Measurements from ENCODE around the gene KNDC1.

Gene KNDC1

GRCh38 chr10:133196936-133197758 is 37.1 kb downstream of the KNDC1 start:
- peaks cover 12% of the 10 kb centered on the region for H3K9me3 Mint-ChIP-seq
- no peak overlapping the region for H3K27ac Mint-ChIP-seq
- ATAC-seq = no peak
- H3K36me3 Mint-ChIP-seq = no peaks in the 10 kb centered on the region
- peaks cover 28% of the 10 kb centered on the region for H3K27me3 Mint-ChIP-seq
- H3K4me1 Mint-ChIP-seq = no peaks in the 10 kb centered on the region
- H3K4me3 Mint-ChIP-seq = no peak overlapping the region

DNA sequence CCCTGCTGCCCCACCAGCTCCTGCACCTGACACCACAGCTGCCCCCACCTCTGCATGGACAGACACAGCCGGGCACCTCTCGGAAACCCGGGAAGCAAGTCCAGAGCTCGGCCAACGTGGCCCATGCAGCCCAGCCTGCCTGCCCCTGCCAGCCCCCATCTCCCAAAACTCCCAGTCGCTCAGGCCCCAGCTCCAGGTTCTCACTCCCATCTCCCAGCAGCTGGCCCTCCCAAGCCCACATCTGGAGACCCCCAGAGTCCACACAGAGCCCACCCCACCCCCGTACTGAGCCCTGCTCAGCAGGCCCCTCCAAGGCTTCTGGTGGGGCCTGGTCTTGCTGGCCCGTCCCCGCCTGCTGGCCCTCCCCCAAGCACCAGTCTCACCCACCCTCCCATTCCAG is 37.8 kb downstream of the KNDC1 start:
- H3K4me3 Mint-ChIP-seq = no peak overlapping the region
- ATAC-seq = no peak
- H3K9me3 Mint-ChIP-seq = peaks cover 7% of the 10 kb centered on the region
- no peaks in the 10 kb centered on the region for H3K4me1 Mint-ChIP-seq
- peaks cover 28% of the 10 kb centered on the region for H3K27me3 Mint-ChIP-seq
- no peaks in the 10 kb centered on the region for H3K36me3 Mint-ChIP-seq
- no peak overlapping the region for H3K27ac Mint-ChIP-seq

DNA sequence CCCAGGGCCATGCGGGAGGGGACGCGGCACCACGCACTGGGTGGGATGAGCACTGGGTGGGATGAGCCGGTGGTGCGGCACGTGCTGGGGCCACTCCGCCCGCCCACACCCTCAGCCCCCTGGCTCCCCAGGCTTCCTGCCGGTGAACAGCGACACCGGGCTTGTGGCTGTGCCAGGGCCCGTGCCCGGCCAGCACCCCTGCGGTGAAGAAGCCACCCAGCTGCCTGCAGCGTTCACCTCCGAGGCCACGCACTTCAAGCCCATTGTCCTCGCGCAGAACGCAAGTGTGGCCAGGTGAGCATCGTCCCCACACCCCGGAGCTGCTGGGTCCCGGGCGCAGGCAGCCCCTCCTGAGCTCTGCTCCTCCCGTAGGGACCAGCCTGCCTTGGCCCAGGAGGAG is 38.2 kb downstream of the KNDC1 start:
- Mint-ChIP-seq H3K9me3 (peaks cover 7% of the 10 kb centered on the region), H3K36me3 (no peaks in the 10 kb centered on the region), H3K4me1 (no peaks in the 10 kb centered on the region), H3K27me3 (peaks cover 28% of the 10 kb centered on the region), H3K27ac (no peak overlapping the region), H3K4me3 (no peak overlapping the region)
- ATAC-seq = peak; percentile 21

GRCh38 chr10:133198621-133199487 is 38.8 kb downstream of the KNDC1 start:
- Mint-ChIP-seq H3K27me3 (peaks cover 28% of the 10 kb centered on the region), H3K4me3 (no peak overlapping the region), H3K4me1 (no peaks in the 10 kb centered on the region), H3K27ac (no peak overlapping the region), H3K9me3 (peaks cover 2% of the 10 kb centered on the region), H3K36me3 (no peaks in the 10 kb centered on the region)
- no peak for ATAC-seq

DNA sequence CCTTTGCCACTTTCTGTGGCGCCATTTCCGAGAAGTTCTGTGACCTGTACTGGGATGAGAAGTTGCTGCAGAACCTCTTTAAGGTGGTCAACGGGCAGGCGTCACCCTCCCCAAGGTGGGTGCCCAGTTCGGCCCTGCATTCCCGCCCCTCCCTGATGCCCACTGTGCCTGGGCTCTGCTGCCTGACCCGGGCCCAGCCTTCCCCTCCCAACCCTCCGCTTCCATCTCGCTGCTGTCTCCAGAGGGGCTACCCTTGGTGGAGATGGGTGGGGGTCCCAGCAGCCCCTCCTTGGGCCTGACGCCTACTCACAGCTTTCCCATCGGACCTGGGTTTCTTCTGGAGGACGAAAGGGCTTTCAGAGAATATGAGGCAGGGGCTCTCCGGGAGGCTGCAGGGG is 39.5 kb downstream of the KNDC1 start:
- Mint-ChIP-seq H3K36me3 (no peaks in the 10 kb centered on the region), H3K9me3 (no peaks in the 10 kb centered on the region), H3K27me3 (peaks cover 28% of the 10 kb centered on the region), H3K4me3 (no peak overlapping the region), H3K27ac (no peak overlapping the region), H3K4me1 (no peaks in the 10 kb centered on the region)
- no peak for ATAC-seq

- Mint-ChIP-seq H3K4me1 (no peaks in the 10 kb centered on the region), H3K27ac (no peak overlapping the region), H3K36me3 (no peaks in the 10 kb centered on the region), H3K27me3 (peaks cover 24% of the 10 kb centered on the region), H3K4me3 (no peak overlapping the region), H3K9me3 (no peaks in the 10 kb centered on the region)
- no peak for ATAC-seq
Observed at GRCh38 chr10:133199992-133200611, 40.1 kb downstream of the KNDC1 start.

GRCh38 chr10:133200621-133201031 is 40.6 kb downstream of the KNDC1 start:
- no peak for ATAC-seq
- Mint-ChIP-seq H3K9me3 (no peaks in the 10 kb centered on the region), H3K27me3 (peaks cover 20% of the 10 kb centered on the region), H3K36me3 (no peaks in the 10 kb centered on the region), H3K4me3 (no peak overlapping the region), H3K4me1 (no peaks in the 10 kb centered on the region), H3K27ac (no peak overlapping the region)

- H3K4me1 Mint-ChIP-seq = no peaks in the 10 kb centered on the region
- H3K36me3 Mint-ChIP-seq = no peaks in the 10 kb centered on the region
- no peak for ATAC-seq
- no peak overlapping the region for H3K4me3 Mint-ChIP-seq
- no peak overlapping the region for H3K27ac Mint-ChIP-seq
- no peaks in the 10 kb centered on the region for H3K9me3 Mint-ChIP-seq
- peaks cover 14% of the 10 kb centered on the region for H3K27me3 Mint-ChIP-seq
Observed at GRCh38 chr10:133201151-133201947, 41.3 kb downstream of the KNDC1 start.

DNA sequence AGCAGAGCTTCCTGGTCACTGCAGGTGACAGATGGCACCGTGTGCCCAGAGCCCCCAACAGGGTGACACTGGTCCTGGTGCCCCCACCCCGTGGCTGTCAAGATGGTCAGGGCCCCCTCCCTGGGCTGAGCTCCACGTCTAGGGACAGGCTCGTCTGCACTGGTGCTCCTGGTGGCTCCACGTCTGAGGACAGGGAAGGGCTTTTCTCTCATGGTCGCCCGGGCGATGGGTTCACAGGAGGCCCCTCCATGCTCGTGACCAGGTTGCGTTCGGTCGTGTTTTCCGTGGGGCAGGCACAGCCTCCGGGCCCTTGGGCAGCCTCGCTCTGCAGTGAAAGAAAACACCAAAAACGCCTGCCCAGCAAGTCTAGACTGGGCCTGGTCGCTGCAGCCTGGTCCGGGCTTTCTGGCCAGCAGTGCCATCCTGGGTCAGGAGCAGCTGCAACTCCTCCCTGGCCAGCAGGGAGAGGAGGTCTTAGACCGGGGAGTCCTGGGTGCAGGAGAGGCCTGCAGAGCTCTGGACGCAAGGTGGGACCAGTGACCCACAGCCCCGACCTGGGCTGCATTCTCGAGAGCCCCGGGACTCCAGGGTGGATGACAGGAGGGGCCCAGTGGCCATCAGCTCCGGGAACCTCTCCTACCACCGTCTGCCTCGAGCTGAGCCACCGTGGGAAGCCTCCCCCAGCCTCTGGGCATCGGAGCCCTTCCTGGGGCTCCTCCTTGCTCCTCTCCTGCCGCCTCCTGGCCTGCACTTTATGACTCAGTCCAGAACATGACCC is 42.1 kb downstream of the KNDC1 start:
- no peak overlapping the region for H3K27ac Mint-ChIP-seq
- no peak overlapping the region for H3K4me3 Mint-ChIP-seq
- no peak for ATAC-seq
- H3K4me1 Mint-ChIP-seq = no peaks in the 10 kb centered on the region
- no peaks in the 10 kb centered on the region for H3K36me3 Mint-ChIP-seq
- no peaks in the 10 kb centered on the region for H3K9me3 Mint-ChIP-seq
- H3K27me3 Mint-ChIP-seq = peaks cover 9% of the 10 kb centered on the region

- Mint-ChIP-seq H3K4me1 (no peaks in the 10 kb centered on the region), H3K9me3 (no peaks in the 10 kb centered on the region), H3K27me3 (peaks cover 9% of the 10 kb centered on the region), H3K36me3 (no peaks in the 10 kb centered on the region), H3K4me3 (no peak overlapping the region), H3K27ac (no peak overlapping the region)
- no peak for ATAC-seq
Observed at GRCh38 chr10:133202778-133203651, 43.0 kb downstream of the KNDC1 start.

- Mint-ChIP-seq H3K4me3 (no peak overlapping the region), H3K27me3 (peaks cover 9% of the 10 kb centered on the region), H3K36me3 (no peaks in the 10 kb centered on the region), H3K4me1 (no peaks in the 10 kb centered on the region), H3K27ac (no peak overlapping the region), H3K9me3 (no peaks in the 10 kb centered on the region)
- ATAC-seq = no peak
Observed at GRCh38 chr10:133203652-133204195, 43.7 kb downstream of the KNDC1 start.

- no peaks in the 10 kb centered on the region for H3K36me3 Mint-ChIP-seq
- H3K27ac Mint-ChIP-seq = no peak overlapping the region
- H3K4me1 Mint-ChIP-seq = no peaks in the 10 kb centered on the region
- H3K9me3 Mint-ChIP-seq = no peaks in the 10 kb centered on the region
- H3K4me3 Mint-ChIP-seq = no peak overlapping the region
- peaks cover 9% of the 10 kb centered on the region for H3K27me3 Mint-ChIP-seq
- no peak for ATAC-seq
Observed at GRCh38 chr10:133204226-133205015, 44.4 kb downstream of the KNDC1 start.

GRCh38 chr10:133205146-133205545 is 45.1 kb downstream of the KNDC1 start:
- ATAC-seq = no peak
- Mint-ChIP-seq H3K27ac (no peak overlapping the region), H3K4me1 (no peaks in the 10 kb centered on the region), H3K9me3 (no peaks in the 10 kb centered on the region), H3K4me3 (no peak overlapping the region), H3K27me3 (peaks cover 9% of the 10 kb centered on the region), H3K36me3 (no peaks in the 10 kb centered on the region)
